ENCODE results near the gene LRRTM3.

Gene LRRTM3

DNA sequence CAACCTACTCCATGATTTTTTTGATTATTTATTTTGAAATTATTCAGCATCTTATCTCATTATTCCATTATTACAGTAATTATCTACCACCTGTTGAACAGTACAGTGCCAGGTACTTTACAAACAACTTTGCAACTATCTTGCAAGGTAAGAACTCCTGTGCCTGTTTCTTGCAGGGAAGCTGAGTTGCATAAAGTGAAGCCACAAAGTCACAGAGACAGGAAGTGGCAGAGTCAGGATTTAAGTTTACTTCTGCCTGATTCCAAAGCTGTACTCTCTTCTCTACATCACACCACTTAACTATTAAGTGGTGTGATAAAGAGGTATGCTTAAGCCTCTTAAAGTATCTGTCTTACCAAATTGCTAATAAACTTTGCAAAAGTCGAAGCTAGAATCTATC is 80.1 kb downstream of the LRRTM3 start:
- TF ChIP-seq, protein P1, sequence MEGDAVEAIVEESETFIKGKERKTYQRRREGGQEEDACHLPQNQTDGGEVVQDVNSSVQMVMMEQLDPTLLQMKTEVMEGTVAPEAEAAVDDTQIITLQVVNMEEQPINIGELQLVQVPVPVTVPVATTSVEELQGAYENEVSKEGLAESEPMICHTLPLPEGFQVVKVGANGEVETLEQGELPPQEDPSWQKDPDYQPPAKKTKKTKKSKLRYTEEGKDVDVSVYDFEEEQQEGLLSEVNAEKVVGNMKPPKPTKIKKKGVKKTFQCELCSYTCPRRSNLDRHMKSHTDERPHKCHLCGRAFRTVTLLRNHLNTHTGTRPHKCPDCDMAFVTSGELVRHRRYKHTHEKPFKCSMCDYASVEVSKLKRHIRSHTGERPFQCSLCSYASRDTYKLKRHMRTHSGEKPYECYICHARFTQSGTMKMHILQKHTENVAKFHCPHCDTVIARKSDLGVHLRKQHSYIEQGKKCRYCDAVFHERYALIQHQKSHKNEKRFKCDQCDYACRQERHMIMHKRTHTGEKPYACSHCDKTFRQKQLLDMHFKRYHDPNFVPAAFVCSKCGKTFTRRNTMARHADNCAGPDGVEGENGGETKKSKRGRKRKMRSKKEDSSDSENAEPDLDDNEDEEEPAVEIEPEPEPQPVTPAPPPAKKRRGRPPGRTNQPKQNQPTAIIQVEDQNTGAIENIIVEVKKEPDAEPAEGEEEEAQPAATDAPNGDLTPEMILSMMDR (IDR thresholded peaks at IDR 0.05; ENCODE audit: control insufficient read depth, extremely low read depth, insufficient read depth), result no peak
- DNase-seq (ENCODE audit: low read depth), result no peak
- H3K4me3 ChIP-seq (ENCODE audit: low read depth, low read length), result no peak overlapping the region

DNA sequence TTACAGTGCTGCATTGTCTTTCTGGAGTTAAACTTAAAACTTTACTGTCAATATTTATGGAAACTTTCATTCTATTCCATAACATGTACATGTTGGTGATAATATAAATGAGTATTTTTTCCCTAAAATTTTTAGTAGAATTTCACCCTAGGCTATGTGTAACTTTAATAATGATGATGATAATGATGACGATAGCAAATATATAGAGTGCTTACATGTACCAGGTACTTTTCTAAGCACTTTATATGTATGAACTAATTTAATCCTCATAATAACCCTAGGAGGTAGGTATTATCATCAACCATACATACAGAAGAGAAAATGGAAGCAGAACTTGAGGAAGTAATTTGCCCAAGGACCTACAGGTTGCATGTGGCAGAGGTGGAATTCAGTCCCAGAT is 85.6 kb downstream of the LRRTM3 start:
- TF ChIP-seq, protein P1 (IDR thresholded peaks at IDR 0.05; ENCODE audit: control insufficient read depth, extremely low read depth, insufficient read depth), result no peak
- no peak for DNase-seq (ENCODE audit: low read depth)
- no peak overlapping the region for H3K4me3 ChIP-seq (ENCODE audit: low read depth, low read length)

DNA sequence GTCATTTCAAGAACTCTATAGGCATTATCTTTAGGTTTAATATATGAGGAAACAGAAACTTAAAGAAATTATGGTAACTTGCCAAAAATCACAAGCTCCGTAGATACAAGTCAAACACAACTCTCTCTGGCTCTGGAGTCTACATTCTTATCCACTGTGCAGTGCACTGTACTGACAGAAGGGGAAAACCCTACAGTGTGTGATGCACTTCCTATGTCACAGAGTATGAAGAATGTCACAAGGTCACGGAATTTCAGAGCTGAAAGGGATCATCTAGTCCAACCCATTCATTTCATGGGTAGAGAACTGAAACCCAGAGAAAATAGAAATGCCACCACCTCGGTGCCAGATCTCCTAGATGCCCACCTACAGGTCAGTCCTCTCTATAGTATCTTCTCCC is 86.1 kb downstream of the LRRTM3 start:
- DNase-seq (ENCODE audit: low read depth), result no peak
- TF ChIP-seq, protein P1 (IDR thresholded peaks at IDR 0.05; ENCODE audit: control insufficient read depth, extremely low read depth, insufficient read depth), result no peak
- no peak overlapping the region for H3K4me3 ChIP-seq (ENCODE audit: low read depth, low read length)

DNA sequence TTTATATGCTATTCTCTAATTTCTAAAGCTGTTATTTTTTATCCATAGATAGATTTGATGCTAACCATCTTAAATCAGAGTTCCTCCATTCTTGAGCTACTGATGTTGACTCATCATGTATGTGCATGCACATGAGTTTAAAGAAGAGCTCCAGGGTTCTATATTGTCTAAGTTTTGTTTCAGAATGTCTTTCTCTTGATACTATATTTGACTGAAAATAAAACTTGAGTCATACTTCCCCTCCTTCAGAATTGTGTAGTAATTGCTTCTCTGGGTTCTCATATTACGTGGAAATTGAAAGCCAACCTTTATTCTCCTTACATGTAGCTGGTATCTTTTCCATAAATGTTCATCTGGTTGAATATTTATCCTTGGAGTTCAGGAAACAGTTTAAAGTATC is 89.4 kb downstream of the LRRTM3 start:
- TF ChIP-seq, protein P1 (IDR thresholded peaks at IDR 0.05; ENCODE audit: control insufficient read depth, extremely low read depth, insufficient read depth), result no peak
- no peak for DNase-seq (ENCODE audit: low read depth)
- H3K4me3 ChIP-seq (ENCODE audit: low read depth, low read length), result no peak overlapping the region

DNA sequence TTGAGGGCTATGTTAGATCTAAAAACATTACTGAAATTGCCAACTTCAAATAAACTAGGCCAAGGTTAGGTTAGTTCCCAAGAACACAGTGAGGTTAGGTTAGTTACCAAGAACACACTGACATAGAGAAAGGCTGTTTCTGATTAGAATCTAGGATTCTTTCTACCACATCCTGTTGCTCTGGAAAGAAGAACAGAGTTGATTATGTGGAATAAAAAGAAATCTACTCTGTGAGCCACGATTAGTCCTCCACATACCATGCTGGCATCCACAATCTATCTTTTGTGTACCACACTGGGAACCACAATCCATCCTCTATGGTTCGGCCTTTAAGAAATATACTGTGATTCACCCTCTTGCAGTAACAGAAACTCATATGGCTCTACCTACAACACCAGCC is 91.4 kb downstream of the LRRTM3 start:
- TF ChIP-seq, protein P1 (IDR thresholded peaks at IDR 0.05; ENCODE audit: control insufficient read depth, extremely low read depth, insufficient read depth), result no peak

DNA sequence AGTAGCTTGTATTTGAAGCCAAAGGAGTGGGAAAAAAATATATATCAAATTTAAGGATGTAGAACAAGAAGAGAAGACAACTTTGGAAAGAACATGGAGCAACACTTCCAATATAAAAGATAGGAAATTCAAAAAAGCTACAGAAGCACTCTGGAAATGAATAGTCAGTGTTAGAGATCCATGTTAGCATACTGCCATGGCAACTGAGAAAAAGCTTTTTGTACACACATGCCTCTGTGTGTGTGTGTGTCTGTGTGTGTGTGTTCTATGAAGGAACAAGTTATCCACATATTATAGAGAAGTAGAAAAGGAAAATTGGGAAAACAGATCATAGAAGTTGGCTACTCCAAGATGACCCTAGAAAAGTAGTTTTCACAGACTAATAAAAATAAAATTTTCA is 96.3 kb downstream of the LRRTM3 start:
- TF ChIP-seq, protein P1 (IDR thresholded peaks at IDR 0.05; ENCODE audit: control insufficient read depth, extremely low read depth, insufficient read depth), result no peak
- no peak for DNase-seq (ENCODE audit: low read depth)
- no peak overlapping the region for H3K4me3 ChIP-seq (ENCODE audit: low read depth, low read length)

More for the DNA sequence above, 91.4 kb downstream of the LRRTM3 start:
- no peak overlapping the region for H3K4me3 ChIP-seq (ENCODE audit: low read depth, low read length)
- DNase-seq (ENCODE audit: low read depth), result no peak

DNA sequence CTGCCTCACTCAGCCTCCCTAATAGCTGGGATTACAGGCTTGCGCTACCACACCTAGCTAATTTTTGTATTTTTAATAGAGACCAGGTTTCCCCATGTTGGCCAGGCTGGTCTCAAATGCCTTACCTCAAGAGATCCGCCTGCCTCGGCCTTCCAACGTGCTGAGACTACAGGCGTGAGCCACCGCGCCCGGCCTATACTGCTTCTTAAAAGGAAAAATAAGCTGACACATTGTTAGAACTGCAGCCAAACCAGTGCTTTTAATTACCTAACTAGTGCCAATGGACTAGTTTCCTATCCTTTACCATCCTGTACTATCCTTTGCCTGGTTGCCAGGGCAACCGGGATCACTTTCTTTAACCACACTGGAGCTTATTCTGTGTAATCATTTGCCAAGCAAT is 108.0 kb downstream of the LRRTM3 start:
- H3K4me3 ChIP-seq (ENCODE audit: low read depth, low read length), result no peak overlapping the region
- TF ChIP-seq, protein P1 (IDR thresholded peaks at IDR 0.05; ENCODE audit: control insufficient read depth, extremely low read depth, insufficient read depth), result no peak
- DNase-seq (ENCODE audit: low read depth), result no peak

All from LNCaP clone FGC (cell line).